ENCODE data around the gene TMEM225B. TPM values are rescaled to one million over a fixed set of nuclear protein-coding genes. Genes with fewer than 3 reads are reported as not detected.
"Not testable (repeated sequence)": the region's sequence is repeated elsewhere in the genome, so short reads cannot be mapped to it uniquely, and the experiment has no call there.

Gene TMEM225B
- polyA plus RNA-seq, 3 donors: 1.4 to 2.8 (median 1.7) TPM

DNA sequence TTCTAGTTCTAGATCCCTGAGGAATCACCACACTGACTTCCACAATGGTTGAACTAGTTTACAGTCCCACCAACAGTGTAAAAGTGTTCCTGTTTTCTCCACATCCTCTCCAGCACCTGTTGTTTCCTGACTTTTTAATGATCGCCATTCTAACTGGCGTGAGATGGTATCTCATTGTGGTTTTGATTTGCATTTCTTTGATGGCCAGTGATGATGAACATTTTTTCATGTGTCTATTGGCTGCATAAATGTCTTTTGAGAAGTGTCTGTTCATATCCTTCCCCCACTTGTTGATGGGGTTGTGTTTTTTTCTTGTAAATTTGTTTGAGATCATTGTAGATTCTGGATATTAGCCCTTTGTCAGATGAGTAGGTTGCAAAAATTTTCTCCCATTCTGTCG lies 56.6 kb downstream of the TMEM225B start:
- not testable (repeated sequence) for DNase-seq

DNA sequence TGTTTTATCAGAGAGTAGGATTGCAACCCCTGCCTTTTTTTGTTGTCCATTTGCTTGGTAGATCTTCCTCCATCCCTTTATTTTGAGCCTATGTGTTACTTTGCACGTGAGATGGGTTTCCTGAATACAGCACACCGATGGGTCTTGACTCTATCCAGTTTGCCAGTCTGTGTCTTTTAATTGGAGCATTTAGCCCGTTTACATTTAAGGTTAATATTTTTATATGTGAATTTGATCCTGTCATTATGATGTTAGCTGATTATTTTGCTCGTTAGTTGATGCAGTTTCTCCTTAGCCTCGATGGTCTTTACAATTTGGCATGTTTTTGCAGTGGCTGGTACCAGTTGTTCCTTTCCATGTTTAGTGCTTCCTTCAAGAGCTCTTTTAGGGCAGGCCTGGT lies 59.8 kb downstream of the TMEM225B start:
- DNase-seq: not testable (repeated sequence)

Other genes with a start within 250 kb of the TMEM225B start
- 10 to 100 TPM; 35.9 to 44.2 (median 38.4) TPM for gene ARPC1B, start 223.5 kb upstream of the TMEM225B start, polyA plus RNA-seq (ENCODE audit: insufficient read length in 3 of 3)
- 100 to 1,000 TPM; 133 to 171 (median 146) TPM for gene PDAP1, start 189.7 kb upstream of the TMEM225B start, polyA plus RNA-seq (ENCODE audit: insufficient read length in 3 of 3)
- 100 to 1,000 TPM; 105 to 108 (median 108) TPM for gene BUD31, start 189.3 kb upstream of the TMEM225B start, polyA plus RNA-seq (ENCODE audit: insufficient read length in 3 of 3)
- gene PTCD1, start 159.5 kb upstream of the TMEM225B start, polyA plus RNA-seq (ENCODE audit: insufficient read length in 3 of 3): 1 to 10 TPM; 5.2 to 6.0 (median 5.8) TPM
- gene CPSF4, start 159.3 kb upstream of the TMEM225B start, polyA plus RNA-seq (ENCODE audit: insufficient read length in 3 of 3): 10 to 100 TPM; 37.2 to 44.3 (median 40.9) TPM
- 100 to 1,000 TPM; 366 to 481 (median 400) TPM for gene ATP5MF, start 132.1 kb upstream of the TMEM225B start, polyA plus RNA-seq (ENCODE audit: insufficient read length in 3 of 3)
- gene ZNF789, start 125.4 kb upstream of the TMEM225B start, polyA plus RNA-seq (ENCODE audit: insufficient read length in 3 of 3): 10 to 100 TPM; 19.5 to 66.4 (median 55.6) TPM
- gene ZNF394, start 98.0 kb upstream of the TMEM225B start, polyA plus RNA-seq (ENCODE audit: insufficient read length in 3 of 3): 10 to 100 TPM; 12.1 to 18.3 (median 17.5) TPM
- 10 to 100 TPM; 14.2 to 16.5 (median 15.0) TPM for gene ZKSCAN5, start 93.6 kb upstream of the TMEM225B start, polyA plus RNA-seq (ENCODE audit: insufficient read length in 3 of 3)
- gene FAM200A, start 46.2 kb upstream of the TMEM225B start, polyA plus RNA-seq (ENCODE audit: insufficient read length in 3 of 3): 10 to 100 TPM; 12.5 to 15.6 (median 14.5) TPM
- 100 to 1,000 TPM in 2 of 3 donors, 10 to 100 TPM in 1; 63.5 to 108 (median 103) TPM for gene ZNF655, start 39.6 kb upstream of the TMEM225B start, polyA plus RNA-seq (ENCODE audit: insufficient read length in 3 of 3)
- gene ZSCAN25, start 18.7 kb downstream of the TMEM225B start, polyA plus RNA-seq (ENCODE audit: insufficient read length in 3 of 3): 10 to 100 TPM; 19.0 to 21.0 (median 20.8) TPM
- gene CYP3A5, start 81.7 kb downstream of the TMEM225B start, polyA plus RNA-seq (ENCODE audit: insufficient read length in 3 of 3): 1 to 10 TPM; 1.5 to 2.7 (median 2.2) TPM
- gene CYP3A7, start 136.9 kb downstream of the TMEM225B start, polyA plus RNA-seq (ENCODE audit: insufficient read length in 3 of 3): under 1 TPM; 0.16 to 0.53 (median 0.43) TPM
- under 1 TPM; 0.20 to 0.49 (median 0.36) TPM for gene CYP3A4, start 185.9 kb downstream of the TMEM225B start, polyA plus RNA-seq (ENCODE audit: insufficient read length in 3 of 3)
- under 1 TPM; 0.14 to 0.95 (median 0.73) TPM for gene CYP3A43, start 229.7 kb downstream of the TMEM225B start, polyA plus RNA-seq (ENCODE audit: insufficient read length in 3 of 3)

Data from renal pelvis (tissue), 4 donors.